SK-N-SH treated with all-trans-retinoic acid at 6 μM for 48 hours (cell line): Measurements from ENCODE around the gene CELA1.

Source experiments
- PATZ1 ChIP-seq: fragments of 250-450 bp; sonication (Bioruptor Pico); IDR thresholded peaks from 2 replicates; pipeline ENCODE4 v1.8.0; 2020; ENCODE audit warnings: mild to moderate bottlenecking, moderate library complexity, borderline replicate concordance
- PPARA ChIP-seq: fragments of 250-450 bp; sonication (Bioruptor Pico); IDR thresholded peaks from 2 replicates; pipeline ENCODE4 v1.5.0; 2020; ENCODE audit warnings: mild to moderate bottlenecking, borderline replicate concordance
- RARB ChIP-seq: fragments of 250-450 bp; sonication (Bioruptor Pico); IDR thresholded peaks from 2 replicates; pipeline ENCODE4 v1.8.0; 2021; ENCODE audit warnings: mild to moderate bottlenecking, moderate library complexity

GRCh38 chr12:51371295-51371953, 24.9 kb upstream of the CELA1 start:
- no peak for TF ChIP-seq RARB (CRISPR knock-in tag)
- TF ChIP-seq PPARA (CRISPR knock-in tag) = no peak
- peak; percentile 84; the same call in 1 of the 2 replicates for TF ChIP-seq PATZ1 (CRISPR knock-in tag)
